GM12865 (cell line): ENCODE data around the gene CIDEA.
A peak's percentile ranks its signal among the peaks of the same experiment; 100 is the strongest.
"Not testable (repeated sequence)": the region's sequence is repeated elsewhere in the genome, so short reads cannot be mapped to it uniquely, and the experiment has no call there.

Experiments
- DNase-seq: peaks from one replicate; pipeline ENCODE4 v3.0.0; 2010; ENCODE audit warnings: low read depth
- H3K4me3 ChIP-seq: 2 replicates; pipeline ENCODE4 v1.5.1; 2011; ENCODE audit warnings: mild to moderate bottlenecking, low read depth, low read length, control low read depth
- TF ChIP-seq, protein P1 (sequence below): IDR thresholded peaks from 2 replicates; pipeline ENCODE4 v1.5.1; 2011; ENCODE audit warnings: low read length, control low read depth, low read depth, inconsistent platforms; ENCODE audit not compliant: insufficient read depth; ENCODE audit errors: missing control alignments

Gene CIDEA, protein sequence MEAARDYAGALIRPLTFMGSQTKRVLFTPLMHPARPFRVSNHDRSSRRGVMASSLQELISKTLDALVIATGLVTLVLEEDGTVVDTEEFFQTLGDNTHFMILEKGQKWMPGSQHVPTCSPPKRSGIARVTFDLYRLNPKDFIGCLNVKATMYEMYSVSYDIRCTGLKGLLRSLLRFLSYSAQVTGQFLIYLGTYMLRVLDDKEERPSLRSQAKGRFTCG

DNA sequence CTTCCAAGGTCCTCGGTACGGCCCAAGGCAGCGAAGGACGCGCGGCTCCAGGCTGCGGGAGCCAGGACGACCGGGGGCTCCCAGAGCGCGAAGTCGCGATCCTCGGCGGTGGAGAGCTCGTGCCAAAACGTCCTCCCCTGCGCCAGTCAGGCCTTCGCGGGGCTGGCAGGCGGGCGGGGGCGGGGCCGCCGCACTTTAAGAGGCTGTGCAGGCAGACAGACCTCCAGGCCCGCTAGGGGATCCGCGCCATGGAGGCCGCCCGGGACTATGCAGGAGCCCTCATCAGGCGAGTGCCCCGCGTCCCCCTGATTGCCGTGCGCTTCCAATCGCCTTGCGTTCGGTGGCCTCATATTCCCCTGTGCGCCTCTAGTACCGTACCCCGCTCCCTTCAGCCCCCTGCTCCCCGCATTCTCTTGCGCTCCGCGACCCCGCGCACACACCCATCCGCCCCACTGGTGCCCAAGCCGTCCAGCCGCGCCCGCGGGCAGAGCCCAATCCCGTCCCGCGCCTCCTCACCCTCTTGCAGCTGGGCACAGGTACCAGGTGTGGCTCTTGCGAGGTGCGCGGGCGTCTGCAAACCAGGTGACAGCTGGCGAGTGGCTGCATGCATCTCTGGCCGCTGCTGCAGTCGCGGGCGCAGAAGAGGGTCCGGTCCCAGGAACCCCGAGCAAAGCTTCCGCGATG, at the start of gene CIDEA:
TSS of gene CIDEA (plus strand) at position 226 of the 684 bp plus-strand sequence. CDS start at position 249, 23 bp downstream.
- no peak for DNase-seq
- H3K4me3 ChIP-seq = no peak within 1 kb of the TSS
- TF ChIP-seq, protein P1, sequence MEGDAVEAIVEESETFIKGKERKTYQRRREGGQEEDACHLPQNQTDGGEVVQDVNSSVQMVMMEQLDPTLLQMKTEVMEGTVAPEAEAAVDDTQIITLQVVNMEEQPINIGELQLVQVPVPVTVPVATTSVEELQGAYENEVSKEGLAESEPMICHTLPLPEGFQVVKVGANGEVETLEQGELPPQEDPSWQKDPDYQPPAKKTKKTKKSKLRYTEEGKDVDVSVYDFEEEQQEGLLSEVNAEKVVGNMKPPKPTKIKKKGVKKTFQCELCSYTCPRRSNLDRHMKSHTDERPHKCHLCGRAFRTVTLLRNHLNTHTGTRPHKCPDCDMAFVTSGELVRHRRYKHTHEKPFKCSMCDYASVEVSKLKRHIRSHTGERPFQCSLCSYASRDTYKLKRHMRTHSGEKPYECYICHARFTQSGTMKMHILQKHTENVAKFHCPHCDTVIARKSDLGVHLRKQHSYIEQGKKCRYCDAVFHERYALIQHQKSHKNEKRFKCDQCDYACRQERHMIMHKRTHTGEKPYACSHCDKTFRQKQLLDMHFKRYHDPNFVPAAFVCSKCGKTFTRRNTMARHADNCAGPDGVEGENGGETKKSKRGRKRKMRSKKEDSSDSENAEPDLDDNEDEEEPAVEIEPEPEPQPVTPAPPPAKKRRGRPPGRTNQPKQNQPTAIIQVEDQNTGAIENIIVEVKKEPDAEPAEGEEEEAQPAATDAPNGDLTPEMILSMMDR = no peak

DNA sequence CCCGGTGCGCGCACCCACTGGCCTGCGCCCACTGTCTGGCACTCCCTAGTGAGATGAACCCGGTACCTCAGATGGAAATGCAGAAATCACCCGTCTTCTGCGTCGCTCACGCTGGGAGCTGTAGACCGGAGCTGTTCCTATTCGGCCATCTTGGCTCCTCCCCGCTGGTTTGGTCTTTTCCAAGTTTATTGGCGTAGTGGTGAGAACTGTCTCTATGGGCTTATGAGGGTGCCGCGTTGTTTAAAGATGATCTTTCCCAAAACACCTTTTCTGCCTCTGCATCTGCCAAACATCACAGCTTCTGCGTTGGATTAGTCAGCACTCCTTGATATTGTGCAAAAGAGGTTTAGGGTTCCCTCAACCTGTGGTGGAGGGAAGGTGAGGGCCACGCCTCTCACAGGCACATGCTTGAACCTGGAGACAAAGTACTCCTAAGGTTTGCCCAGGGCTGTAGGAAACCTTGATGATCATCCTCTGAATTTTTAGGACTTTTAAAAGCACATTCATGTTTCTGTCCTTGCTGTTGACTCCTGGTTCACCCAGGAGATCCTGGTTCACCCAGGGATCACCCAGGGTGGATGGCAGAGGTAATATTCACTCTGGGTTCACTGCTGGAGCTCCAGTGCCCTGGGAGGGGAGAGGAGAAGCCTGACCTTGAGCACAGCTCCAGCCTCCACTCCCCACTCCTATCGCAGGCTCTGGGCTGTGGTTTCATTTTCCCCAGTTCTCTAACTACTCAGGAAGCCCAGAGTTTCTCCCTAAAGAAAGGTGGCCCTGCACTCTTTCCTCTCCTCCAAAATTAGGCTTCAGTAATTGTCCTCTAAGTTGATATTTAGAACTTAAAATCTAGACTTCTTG, 45.6 kb upstream of the CIDEA start:
- H3K4me3 ChIP-seq, DNase-seq: not testable (repeated sequence)

DNA sequence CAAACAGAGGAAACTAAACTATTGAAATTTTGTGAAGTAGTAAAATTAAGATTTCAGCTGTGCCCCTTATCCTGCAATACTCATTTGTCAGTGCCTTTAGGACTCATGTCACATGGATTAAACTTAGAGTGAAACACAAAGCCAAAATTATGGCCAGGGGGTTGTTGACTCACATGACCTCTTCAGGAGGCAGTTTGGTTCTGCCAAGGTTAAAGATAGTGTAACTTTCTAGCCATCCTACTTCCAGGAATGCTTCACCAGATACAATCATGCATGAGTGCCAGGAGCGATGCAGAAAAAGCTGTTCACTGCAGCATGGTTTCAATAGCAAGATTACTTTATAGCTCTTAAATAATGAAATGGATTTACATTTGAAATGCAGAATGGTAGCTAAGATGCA, 41.9 kb upstream of the CIDEA start:
- H3K4me3 ChIP-seq, DNase-seq: not testable (repeated sequence)

DNA sequence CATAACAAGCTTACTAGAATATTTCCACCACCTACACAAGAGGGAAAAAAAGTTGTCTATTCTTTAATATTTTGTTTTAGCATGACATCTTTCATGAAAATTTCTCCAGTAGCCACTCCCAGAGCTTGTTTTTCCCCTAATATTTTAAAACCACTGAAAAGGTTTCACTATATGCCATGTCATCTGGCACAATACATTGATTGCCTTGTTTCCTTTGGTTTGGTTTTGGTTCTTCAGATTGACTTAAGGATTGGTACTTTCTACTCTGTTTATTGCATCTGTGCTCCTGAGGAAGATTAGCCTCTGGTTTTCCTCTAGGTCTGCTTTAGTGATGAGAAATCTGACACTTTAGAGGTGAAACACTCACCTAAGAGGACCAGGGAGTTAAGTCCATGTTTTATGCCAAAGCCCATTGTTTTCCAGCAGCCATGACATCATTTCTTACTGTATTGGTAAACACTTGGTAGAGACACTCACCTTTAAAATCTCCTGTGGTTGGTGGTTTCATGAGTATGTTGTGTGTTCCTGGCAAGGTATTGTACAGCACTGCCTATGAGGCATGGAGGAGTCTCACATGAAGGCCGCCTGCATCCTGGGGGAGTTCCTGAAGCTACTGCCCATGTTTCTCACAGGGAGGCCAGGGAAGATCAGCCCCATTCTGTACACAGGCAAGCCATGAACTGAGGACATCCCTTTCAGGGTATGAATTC, 39.7 kb upstream of the CIDEA start:
- not testable (repeated sequence) for H3K4me3 ChIP-seq
- DNase-seq = peak; percentile 49

DNA sequence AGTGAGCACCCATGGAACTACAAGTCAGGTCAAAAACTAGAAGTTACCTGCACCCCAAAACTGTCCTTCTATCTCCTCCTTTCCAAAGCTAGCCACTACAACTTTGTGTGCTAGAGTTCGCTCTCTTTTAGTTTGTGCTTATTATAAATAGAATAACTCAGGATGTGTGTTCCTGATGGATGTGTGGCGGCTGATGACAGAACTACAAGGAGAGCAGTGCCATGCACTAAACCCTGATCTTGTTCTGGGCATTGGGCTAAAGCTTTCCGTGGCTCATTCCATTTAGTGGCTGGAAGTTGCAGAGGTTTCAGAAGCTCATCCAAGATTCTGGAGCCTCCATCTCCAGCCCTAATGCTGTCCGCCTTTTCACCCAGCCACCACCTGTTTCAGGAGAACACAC, 37.7 kb upstream of the CIDEA start:
- H3K4me3 ChIP-seq = not testable (repeated sequence)

DNA sequence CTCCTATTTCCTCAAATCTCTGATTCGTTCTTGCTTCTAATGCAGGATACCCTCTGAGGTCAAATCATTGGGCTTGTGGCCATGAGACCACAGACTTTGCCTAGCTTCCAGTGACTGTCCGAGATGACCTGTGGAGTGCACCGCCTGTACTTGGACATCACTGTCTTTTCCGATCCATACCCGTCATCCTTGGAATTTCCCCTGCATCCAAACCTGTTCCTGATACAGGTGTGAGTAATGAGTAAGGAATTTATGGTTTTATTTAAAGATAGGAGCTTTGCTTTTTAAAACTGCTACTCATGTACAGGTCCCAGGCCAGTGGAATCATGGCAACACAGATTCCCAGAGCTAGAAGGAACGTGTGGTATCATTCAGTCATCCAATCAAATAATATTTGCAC, 35.6 kb upstream of the CIDEA start:
- H3K4me3 ChIP-seq, DNase-seq: not testable (repeated sequence)

More for the DNA sequence above, 37.7 kb upstream of the CIDEA start:
- not testable (repeated sequence) for DNase-seq

DNA sequence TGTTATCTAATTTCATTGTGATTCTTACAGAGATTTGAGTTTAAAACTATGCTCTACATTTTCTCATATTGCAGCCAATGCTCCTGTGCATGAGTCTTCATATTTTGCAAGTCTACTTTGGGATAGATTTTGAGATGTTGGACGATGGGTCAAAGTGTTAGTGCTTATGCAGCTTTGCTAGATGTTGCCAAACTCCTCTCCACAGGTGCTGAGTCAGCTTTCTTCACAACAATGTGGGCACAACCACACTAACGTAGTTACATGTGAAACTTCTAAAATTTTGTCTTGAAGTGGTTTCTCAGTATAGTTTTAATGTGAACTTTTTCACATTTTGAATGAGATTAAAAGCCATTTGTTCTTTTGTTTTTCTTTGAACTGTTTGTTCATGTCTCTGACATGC, 32.1 kb upstream of the CIDEA start:
- H3K4me3 ChIP-seq, DNase-seq: not testable (repeated sequence)

DNA sequence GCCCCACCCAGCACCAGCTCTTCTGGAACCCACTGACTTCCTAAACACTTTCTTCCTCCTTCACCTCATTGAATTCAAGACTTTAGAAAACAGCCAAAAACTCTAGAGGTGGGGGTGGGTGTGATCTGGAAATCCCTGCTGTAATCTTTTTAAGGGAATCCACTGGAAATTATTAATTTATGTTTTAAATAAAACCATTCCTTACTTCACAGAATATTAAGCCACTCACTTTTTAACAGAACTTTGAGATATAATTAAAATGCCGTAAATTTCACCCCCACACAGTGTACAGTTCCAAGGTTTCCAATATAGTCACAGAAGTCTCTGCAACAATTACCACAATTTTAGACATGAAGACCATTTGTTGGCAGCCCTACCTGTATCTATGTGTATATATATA, 30.8 kb upstream of the CIDEA start:
- H3K4me3 ChIP-seq = not testable (repeated sequence)

DNA sequence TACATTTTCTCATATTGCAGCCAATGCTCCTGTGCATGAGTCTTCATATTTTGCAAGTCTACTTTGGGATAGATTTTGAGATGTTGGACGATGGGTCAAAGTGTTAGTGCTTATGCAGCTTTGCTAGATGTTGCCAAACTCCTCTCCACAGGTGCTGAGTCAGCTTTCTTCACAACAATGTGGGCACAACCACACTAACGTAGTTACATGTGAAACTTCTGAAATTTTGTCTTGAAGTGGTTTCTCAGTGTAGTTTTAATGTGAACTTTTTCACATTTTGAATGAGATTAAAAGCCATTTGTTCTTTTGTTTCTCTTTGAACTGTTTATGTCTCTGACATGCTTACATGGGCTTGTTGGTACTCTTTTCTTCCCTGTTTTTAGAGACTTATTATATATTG, 27.4 kb upstream of the CIDEA start:
- DNase-seq = peak; percentile 43
- H3K4me3 ChIP-seq = not testable (repeated sequence)

More for the DNA sequence above, 30.8 kb upstream of the CIDEA start:
- not testable (repeated sequence) for DNase-seq

DNA sequence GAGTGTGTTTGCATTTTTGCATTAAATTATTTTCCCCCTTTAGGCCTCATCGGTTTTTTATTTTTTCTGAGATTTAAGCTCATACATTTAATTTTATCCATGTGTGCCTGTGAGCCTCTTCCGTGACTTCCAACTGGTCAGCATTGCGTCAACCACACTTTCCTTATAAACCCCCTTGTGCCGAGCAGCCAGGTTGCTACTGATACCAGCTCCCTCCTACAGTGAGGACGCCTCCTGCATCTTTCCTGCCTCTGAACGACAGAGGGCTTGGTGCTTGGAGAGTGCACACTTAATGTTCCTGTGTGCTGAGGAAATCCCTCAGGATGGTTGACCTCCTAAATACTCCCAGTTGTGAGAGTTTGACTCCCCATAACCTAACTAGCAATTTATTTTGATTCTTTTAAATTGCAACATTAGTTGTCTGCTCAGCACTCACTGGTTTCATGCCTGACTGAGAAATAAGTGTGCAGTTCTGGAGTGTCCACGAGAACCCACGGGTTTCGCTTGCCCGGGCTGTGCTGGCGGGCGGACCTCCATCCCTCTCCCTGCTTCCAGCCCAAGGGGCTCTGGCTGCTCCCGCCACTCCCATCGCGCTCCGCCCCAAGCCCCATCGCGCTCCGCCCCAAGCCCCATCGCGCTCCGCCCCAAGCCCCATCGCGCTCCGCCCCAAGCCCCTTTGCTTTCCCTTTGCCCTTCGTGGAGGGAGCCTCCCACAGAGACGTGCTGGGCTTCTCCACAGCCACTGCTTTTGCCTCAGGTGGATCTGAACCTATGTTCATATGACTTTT, 26.6 kb upstream of the CIDEA start:
- not testable (repeated sequence) for H3K4me3 ChIP-seq, DNase-seq

DNA sequence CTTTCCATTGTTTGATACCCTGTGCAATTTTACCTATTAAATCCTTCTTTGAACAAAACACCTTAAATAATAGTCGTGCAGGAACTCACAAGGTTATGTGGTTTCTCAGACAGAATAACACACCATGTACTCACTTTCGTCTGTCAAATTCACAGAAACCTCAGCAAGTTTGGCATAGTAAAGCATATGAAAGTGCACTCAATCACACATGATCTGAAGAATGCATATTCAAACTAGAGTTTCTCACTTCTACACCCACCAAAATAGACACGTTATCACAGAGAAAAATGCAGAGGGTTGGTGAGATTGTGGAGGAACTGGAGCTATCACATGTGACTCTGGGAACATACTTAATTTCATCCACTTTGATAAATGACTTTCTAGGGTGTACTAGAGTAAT, 25.9 kb upstream of the CIDEA start:
- peak; percentile 53 for DNase-seq
- H3K4me3 ChIP-seq = not testable (repeated sequence)

DNA sequence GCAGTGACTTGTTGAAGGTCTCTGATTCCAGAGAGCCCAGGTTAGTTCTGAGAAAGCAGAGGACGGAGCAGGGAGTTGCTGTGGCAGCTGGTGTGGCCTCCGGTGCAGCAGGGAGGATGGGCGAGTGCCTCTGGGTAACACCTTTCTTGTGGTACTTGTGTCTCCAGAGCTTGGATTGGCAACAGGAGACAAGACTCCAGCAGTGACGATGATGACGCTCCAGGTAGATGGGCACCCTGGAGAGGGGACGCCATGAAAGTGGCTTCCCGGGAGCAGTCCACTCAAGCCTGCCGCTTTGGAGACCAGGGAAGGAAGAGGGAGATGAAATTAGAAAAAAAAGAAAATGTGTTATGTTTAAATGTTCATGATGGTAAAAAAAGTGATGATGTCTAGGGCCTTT, 23.6 kb upstream of the CIDEA start:
- H3K4me3 ChIP-seq, DNase-seq: not testable (repeated sequence)
